HG03025 (cell line): ENCODE data around the gene JAKMIP2.
"Not testable (repeated sequence)": the region's sequence is repeated elsewhere in the genome, so short reads cannot be mapped to it uniquely, and the experiment has no call there.

Experiments used
- ATAC-seq: cut with Tn5 transposase; IDR thresholded peaks from one replicate; pipeline ENCODE4 v1.9.1; 2021; ENCODE audit warnings: mild to moderate bottlenecking, moderate library complexity; ENCODE audit not compliant: unreplicated experiment, low FRiP score

Gene JAKMIP2

GRCh38 chr5:147617711-147618350, 164.7 kb downstream of the JAKMIP2 start:
- no peak for ATAC-seq

DNA sequence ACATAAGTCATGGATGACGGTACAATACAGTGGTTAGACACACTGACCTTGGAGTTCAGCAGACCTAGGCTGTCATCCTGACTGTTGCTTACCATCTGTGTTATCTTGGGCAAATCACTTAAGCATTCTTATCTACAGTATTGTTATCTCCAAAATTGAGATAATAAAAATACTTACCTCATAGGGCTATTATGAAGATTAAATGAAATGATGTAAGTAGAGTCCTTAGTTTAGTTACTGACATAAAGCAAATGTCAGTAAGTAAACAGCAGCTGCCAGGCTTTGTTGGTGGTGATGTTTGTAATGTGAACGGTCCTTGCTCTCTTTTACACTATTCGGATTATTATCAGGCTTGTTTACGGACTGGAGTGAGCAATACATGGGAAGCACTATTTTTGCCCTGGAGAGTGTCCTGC, 165.3 kb downstream of the JAKMIP2 start:
- ATAC-seq, result no peak

DNA sequence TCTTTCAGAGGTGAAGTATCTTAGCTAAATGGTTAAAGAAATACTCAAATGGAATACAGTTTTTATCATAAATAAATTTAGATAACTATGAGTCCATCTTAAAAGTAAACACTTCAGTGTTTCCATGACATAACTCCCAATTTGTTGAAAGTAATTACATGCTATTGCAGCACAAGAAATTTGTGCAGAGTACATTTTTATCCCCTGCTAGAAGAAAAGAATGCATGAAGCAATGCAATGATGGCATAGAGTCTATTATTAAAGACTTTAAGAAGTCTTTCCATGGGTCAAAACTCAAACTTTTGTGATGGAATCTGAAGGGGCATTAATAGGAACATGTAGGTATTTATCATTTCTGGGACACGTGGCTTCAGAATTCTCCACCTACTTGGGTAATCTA, 166.1 kb downstream of the JAKMIP2 start:
- ATAC-seq, result no peak

DNA sequence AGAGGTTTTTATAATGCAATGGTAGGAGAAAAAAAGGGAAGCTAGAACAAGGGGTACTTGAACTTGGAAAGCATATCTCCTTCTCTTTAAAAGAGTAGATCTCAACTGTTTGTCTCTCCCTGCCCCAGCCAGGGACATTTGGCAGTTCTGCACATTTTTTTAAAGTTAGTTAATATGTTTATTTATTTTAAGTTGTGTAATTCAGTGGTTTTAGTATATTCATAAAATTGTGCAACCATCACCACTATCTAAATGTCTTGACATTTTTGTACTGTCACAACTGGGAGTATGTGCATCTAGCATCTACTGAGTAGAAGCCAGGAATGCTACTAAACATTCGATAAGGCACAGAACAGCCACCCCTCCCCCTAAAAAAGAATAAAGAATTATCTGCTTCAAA, 169.2 kb downstream of the JAKMIP2 start:
- ATAC-seq, result no peak

- no peak for ATAC-seq
Observed at GRCh38 chr5:147611483-147611882, 171.0 kb downstream of the JAKMIP2 start.

DNA sequence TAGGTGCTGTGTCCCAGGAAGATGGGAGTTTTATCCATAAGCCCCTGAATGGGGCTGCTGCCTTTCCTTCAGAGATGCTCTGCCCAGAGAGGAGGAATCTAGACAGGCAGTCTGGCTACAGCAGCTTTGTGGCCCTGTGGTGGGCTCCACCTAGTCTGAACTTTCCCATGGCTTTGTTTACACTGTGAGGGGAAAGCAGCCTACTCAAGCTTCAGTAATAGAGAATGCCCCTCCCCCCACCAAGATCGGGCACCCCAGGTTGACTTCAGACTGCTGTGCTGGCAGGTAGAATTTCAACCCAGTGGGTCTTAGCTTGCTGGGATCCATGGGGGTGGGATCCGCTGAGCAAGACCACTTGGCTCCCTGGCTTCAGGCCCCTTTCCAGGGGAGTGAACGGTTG, 171.7 kb downstream of the JAKMIP2 start:
- no peak for ATAC-seq

DNA sequence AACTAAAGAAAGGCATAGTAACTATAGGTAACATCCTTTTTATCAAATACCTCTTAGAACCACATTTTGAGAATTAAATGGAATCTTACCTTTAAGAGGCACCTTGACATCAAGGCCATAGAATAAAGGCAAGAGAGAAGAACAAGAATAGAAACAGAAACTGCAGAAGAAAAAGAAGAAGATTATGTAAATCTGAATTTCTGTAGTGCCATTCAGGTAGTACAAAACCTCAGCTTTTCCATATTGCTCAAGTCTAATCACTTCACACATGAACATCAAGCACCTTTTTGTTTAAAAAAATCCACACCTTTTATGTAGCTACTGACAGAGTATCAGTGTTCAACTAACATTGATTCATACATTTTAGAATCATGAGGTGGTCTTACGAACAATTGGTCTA, 180.9 kb downstream of the JAKMIP2 start:
- no peak for ATAC-seq

DNA sequence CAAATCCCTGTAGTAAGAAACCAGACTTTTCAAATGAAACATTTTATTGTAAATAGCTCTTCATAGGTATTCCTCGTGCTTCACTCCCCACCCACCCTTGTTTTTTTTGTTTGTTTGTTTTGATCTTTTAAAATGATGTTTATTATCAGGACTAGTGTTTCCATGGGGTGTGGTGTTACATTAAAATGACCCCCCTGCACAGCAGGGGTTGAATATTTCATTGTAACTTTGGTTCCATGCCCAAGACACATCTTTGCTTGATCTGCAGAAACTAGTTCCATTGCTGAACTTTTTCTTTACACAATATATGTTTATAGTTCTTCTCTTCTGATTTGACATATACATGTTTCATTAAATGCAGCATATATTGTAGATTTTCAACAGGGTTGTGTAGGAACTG, 191.4 kb downstream of the JAKMIP2 start:
- ATAC-seq, result no peak

DNA sequence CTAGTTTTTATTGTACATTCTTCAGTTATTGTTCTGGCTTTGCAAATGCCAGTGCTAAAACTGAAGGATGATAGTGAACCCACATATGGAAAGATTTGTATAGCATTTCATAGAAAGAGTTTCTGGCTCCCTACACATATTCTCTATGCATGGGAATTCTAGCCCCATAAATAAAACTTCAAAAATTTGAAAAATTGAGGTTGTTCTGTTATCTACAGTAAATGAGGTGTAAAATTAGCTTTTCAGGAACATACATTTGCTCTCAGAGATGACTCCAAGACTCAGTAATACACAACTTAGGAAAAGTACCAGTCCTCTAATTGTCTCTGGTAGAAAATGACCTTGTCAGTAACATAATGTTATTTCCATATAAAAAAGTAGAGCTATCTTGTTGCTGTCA, 192.4 kb downstream of the JAKMIP2 start:
- ATAC-seq, result no peak

DNA sequence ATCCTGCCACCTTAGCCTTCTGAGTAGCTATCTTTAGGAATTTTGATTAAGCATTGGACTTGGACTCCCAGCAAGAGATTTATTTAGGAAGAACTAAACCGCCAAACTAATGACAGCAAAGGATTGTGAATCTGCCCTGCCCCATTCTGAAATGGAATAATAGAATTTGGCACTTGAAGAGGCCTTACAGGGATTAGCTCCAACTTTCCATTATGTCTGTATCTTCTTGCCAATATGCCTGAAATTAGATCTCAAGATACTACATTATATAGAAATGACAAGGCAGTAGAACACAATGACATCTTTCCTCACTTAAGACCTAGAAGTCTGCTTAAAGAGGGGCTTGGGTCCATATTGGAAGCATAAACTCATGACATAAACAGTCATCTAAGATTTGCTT, 195.7 kb downstream of the JAKMIP2 start:
- ATAC-seq, result no peak

DNA sequence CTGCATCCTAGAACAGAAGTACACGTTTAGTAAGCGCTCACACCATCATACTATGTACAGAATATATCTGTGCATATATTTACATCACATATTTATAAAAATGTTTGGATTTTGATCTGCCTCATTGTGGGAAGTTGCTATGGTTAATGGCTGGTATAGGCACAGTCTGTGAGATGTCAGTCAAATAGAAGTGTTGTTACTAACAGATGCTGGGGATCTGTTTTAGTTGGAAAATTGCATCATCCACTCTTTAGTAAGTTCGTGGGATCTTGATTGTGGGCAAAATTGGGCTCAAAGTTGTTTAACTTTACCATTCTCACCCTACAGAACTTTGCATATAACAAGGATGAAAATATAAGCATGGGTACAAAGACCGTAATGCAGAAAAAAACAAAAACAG, 196.3 kb downstream of the JAKMIP2 start:
- no peak for ATAC-seq

DNA sequence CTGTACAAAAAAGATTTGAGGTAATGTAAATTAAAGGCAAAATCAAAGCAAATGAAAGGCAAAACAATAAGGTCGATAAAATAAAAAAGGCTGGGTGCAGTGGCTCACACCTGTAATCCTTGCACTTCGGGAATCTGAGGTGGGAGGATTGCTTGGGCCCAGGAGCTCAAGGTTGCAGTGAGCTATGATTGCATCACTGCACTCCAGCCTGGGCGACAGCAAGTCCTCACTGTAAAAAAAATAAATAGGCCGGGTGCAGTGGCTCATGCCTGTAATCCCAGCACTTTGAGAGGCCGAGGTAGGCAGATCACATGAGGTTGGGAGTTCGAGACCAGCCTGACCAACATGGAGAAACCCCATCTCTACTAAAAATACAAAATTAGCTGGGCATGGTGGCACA, 200.3 kb downstream of the JAKMIP2 start:
- not testable (repeated sequence) for ATAC-seq

DNA sequence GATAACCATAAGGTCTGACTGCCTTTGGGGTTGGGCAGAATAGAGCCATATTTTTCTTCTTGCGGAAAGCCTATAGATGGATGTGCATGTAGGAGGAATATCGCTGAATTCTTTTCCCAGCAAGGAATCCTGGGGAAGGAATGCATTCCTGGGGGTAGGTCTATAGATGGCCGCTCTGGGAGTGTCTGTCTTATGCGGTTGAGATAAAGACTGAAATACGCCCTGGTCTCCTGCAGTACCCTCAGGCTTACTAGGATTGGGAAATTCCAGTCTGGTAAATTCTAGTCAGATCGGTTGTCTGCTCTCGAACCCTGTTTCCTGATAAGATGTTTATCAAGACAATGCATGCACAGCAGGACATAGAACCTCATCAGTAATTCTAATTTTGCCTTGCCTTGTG, 202.1 kb downstream of the JAKMIP2 start:
- not testable (repeated sequence) for ATAC-seq

GRCh38 chr5:147578228-147579024, 204.1 kb downstream of the JAKMIP2 start:
- ATAC-seq, result no peak

DNA sequence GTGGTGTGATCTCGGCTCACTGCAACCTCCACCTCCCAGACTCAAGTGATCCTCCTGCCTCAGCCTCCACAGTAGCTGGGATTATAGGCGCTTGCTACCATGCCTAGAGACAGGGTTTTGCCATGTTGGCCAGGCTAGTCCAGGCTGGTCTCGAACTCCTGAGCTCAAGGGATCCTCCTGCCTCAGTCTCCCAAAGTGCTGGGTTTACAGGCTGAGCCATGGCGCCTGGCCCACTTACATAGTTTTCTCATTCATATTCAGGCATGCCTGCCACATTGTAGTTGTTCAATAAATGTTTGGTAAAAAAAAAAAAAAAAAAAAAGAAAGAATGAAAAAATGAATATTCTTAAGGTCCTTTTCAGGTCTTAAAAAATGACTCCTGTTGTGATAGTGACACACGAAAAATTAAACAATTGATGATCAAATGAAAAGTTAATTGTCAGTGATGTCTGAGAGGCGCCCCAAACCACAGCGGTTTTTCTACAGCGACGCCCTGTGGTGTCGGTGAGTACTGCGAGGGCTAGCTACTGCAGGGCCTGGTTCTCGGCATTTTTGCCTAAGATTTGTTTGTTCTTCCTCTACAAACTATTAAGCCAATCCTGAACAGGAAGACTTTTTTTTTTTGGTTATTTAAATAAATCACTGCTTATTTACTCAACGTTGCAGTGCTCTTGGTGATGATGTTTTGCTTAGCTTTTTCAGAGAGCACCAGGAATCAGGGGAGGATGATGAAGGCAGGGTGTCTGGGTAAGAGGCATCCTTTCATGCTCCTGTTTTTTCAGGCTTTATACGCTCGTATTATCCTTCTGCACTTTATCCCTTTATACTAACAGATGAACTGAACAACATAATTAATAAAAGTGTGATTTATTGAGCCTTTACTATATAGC, 205.6 kb downstream of the JAKMIP2 start:
- peak; percentile 87 for ATAC-seq

DNA sequence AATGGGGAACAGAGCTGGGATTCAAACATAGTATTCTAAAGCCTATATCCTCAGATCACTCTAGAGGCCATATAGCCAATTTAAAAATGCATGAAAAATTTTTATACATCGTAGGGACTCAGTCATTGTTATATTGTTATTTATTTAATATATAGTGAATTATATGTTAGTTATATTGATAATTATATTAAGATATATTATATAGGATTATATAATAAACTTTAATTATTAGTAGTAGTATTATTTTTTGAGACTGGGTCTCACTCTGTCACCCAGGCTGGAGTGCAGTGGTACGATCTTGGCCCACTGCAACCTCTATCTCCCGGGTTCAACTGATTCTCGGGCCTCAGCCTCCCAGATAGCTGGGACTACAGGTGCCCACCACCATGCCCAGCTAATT, 206.9 kb downstream of the JAKMIP2 start:
- no peak for ATAC-seq

DNA sequence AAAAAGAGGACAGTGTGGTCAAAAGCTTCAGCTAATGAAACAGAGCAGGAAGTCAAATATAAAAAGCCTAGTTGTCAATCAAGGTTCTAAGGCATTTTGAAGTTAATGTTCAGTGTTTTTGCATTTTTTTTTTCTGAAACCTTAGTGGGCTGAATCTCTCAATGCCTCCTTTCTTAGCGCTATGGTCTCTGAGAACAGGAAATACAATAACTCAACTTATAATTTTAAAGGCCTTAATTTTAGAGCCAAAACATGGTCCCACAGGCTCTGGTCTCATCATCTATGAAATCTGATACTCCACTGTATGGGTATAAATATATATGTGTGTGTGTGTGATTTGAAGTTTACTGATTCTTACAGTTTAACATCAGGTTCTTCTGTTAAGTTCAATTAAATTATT, 209.3 kb downstream of the JAKMIP2 start:
- no peak for ATAC-seq

- no peak for ATAC-seq
Observed at GRCh38 chr5:147568710-147569406, 213.7 kb downstream of the JAKMIP2 start.

DNA sequence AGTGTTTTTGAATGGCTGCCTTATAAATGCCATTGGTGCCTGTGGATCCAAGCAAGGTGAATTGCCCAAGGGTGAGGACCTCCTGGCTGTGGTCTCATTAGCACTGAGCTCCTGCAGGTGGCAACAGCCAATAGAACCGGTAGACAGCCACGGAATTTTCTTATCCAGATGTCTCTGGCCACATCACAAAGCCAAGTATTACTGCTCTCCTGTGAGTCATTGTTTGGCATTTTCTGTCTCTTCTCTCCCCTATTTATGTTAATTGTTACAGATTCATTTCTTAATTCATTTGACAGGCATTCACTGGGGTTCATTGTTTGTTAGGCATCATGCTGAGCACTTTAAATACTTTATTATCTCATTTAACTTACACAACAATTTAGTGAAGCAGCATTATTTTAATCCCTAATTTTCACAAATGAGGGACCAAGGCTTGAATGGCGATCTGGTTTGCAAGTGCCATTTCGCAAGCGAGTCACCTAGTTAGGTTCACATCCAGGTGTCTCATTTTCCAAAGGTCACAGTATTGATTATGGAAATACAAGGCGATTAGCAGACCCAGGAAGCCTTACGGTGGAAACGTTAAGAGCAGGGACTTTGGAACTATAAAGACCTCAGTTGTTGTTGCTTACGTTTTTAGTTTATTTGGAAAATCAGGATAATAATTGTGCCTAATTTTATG, 214.5 kb downstream of the JAKMIP2 start:
- no peak for ATAC-seq

DNA sequence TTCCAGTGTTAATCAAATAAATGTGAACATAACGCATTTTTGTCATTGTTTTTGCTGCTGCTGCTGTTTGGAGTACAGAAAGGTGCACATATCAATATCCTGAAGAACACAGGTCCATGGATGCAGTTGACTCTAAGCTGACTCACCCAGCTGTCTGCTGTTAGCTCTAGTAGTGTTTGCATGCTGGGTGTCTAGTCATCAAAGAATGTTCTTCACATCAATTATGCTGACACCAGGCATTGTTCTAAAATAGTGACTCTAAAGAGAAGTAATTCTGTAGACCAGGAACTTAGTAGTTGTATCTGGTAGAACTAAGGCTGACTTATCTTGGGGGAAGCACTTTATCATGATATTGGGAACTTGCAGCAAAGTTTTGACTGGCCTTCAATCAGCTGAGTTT, 217.0 kb downstream of the JAKMIP2 start:
- ATAC-seq, result no peak
